Gastrocnemius medialis (tissue), 4 donors: ENCODE data around the gene GALNT13. TPM values are rescaled to one million over a fixed set of nuclear protein-coding genes. Genes with fewer than 3 reads are reported as not detected.

ENCODE experiments used
- ATAC-seq, 2 donors: fragments of 150-250 bp; one replicate each; pipeline ENCODE4 v1.9.1; 2016
- DNase-seq, 2 donors: peaks; one replicate each; pipeline ENCODE4 v3.0.0-alpha.2; 2019
- H3K27ac ChIP-seq, 4 donors: fragments of 200-600 bp; sonication (generic); 1 replicate in 1 of 4; 2 replicates in 3 of 4; pipeline ENCODE4 v1.5.1; 2016 to 2018; ENCODE audit warnings: mild to moderate bottlenecking in 2 of 4, moderate library complexity in 1 of 4
- H3K27me3 ChIP-seq, 3 donors: fragments of 200-600 bp; sonication (generic) in 2 of 3; 1 replicate in 1 of 3; 2 replicates in 2 of 3; pipeline versions ENCODE4 v1.5.1 to v1.6.0; 2016 to 2019; ENCODE audit warnings: mild to moderate bottlenecking in 1 of 3, moderate library complexity in 1 of 3
- H3K36me3 ChIP-seq, 2 donors: fragments of 200-600 bp; sonication (generic) in 1 of 2; one replicate each; pipeline ENCODE4 v1.5.1; 2017 to 2018
- H3K4me1 ChIP-seq, 2 donors: fragments of 200-600 bp; sonication (generic) in 1 of 2; one replicate each; pipeline ENCODE4 v1.5.1; 2016 to 2017; ENCODE audit warnings: mild to moderate bottlenecking in 2 of 2
- H3K4me3 ChIP-seq, 4 donors: fragments of 200-600 bp; sonication (generic) in 3 of 4; 1 replicate in 1 of 4; 2 replicates in 3 of 4; pipeline ENCODE4 v1.5.1; 2016 to 2019; ENCODE audit warnings: mild to moderate bottlenecking in 2 of 4
- H3K9me3 ChIP-seq, 3 donors: fragments of 200-600 bp; sonication (generic) in 2 of 3; 1 replicate in 1 of 3; 2 replicates in 2 of 3; pipeline ENCODE4 v1.5.1; 2016 to 2019
- CTCF ChIP-seq, 5 experiments: fragments of 450-650 bp in 3 of 5; fragments of 200-600 bp in 2 of 5; sonication (generic) in 2 of 5; IDR thresholded peaks in 4 of 5; conservative IDR thresholded peaks in 1 of 5; 1 replicate in 4 of 5; 2 replicates in 1 of 5; pipeline ENCODE4 v1.5.1; 2016 to 2019; ENCODE audit warnings: antibody characterized with exemption in 5 of 5, mild to moderate bottlenecking in 3 of 5, moderate library complexity in 3 of 5
- POLR2A ChIP-seq, 2 donors: fragments of 450-650 bp; IDR thresholded peaks; one replicate each; pipeline ENCODE4 v1.6.1; 2017; ENCODE audit warnings: antibody characterized with exemption in 2 of 2, mild to moderate bottlenecking in 2 of 2, moderate library complexity in 2 of 2
- in situ Hi-C, 4 donors: fragments of 200-750 bp; cut with MboI; loops; one replicate each; pipeline versions ENCODE4 v1.15.0 to v1.8.0; 2017; ENCODE audit warnings: low sequenced_read_pairs in 4 of 4
- intact Hi-C: fragments of 100-400 bp; cut with DNase I; formaldehyde crosslinking; loops from one replicate; pipeline ENCODE4 v1.15.1; 2023; ENCODE audit warnings: low total_unique reads
- total RNA-seq, 4 donors: library from RNA; depleted of rRNA; stranded (reverse); fragments of >200 nt; gene quantifications; one replicate each; pipeline versions ENCODE4 v1.1.0 to v1.2.3, GENCODE V29; 2016

Gene GALNT13
- total RNA-seq, 4 donors from 2014 or later: 0.10 TPM; not detected in 3

- DNase-seq (no peak), ATAC-seq (no peak)
- in situ Hi-C loops: no loop called here
- Histone ChIP-seq H3K36me3 (no peaks in the 10 kb centered on the region), H3K27me3 (no peaks in the 10 kb centered on the region), H3K4me1 (no peaks in the 10 kb centered on the region), H3K4me3 (no peak overlapping the region), H3K9me3 (no peaks in the 10 kb centered on the region), H3K27ac (no peak overlapping the region)
- intact Hi-C loops: no loop called here
- TF ChIP-seq POLR2A (IDR thresholded peaks at IDR 0.05) (no peak), CTCF (IDR thresholded peaks at IDR 0.05 in 4 of 5, conservative IDR thresholded peaks at IDR 0.05 in 1 of 5) (no peak)
Measured at GRCh38 chr2:154189953-154190352, 318.2 kb downstream of the GALNT13 start.

DNA sequence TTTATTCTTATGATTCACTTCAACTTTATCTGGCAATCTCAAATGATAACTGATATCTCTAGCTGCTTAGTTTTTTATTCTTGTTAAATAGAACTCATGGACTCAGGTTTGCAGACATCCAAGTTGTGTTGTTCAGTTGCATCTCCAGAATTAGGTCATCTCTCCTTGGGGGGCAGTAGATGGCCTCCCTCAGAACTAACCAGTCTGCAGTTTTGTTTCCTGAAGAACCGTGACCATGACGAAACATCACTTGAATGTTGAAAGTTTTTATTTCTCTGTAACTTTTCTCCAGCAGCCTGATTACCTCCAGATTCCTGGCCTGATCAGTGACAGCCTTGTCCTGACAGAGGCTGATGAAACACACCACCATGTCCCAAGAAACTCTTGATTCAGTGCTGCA lies 321.5 kb downstream of the GALNT13 start:
- no peak overlapping the region for H3K4me3 ChIP-seq
- ATAC-seq (no peak), DNase-seq (no peak)
- H3K27me3 ChIP-seq: no peaks in the 10 kb centered on the region
- no peaks in the 10 kb centered on the region for H3K36me3 ChIP-seq
- no peaks in the 10 kb centered on the region for H3K4me1 ChIP-seq
- H3K27ac ChIP-seq: no peak overlapping the region
- H3K9me3 ChIP-seq: no peaks in the 10 kb centered on the region
- intact Hi-C loops: no loop called here
- TF ChIP-seq CTCF (IDR thresholded peaks at IDR 0.05 in 4 of 5, conservative IDR thresholded peaks at IDR 0.05 in 1 of 5) (no peak), POLR2A (IDR thresholded peaks at IDR 0.05) (no peak)
- in situ Hi-C loops: no loop called here

- TF ChIP-seq POLR2A (IDR thresholded peaks at IDR 0.05): no peak
- TF ChIP-seq CTCF (IDR thresholded peaks at IDR 0.05 in 4 of 5, conservative IDR thresholded peaks at IDR 0.05 in 1 of 5): no peak
- H3K27me3 ChIP-seq: no peaks in the 10 kb centered on the region
- no peaks in the 10 kb centered on the region for H3K4me1 ChIP-seq
- DNase-seq: no peak
- intact Hi-C loops: no loop called here
- no peaks in the 10 kb centered on the region for H3K9me3 ChIP-seq
- no peaks in the 10 kb centered on the region for H3K36me3 ChIP-seq
- no peak for ATAC-seq
- in situ Hi-C loops: no loop called here
- no peak overlapping the region for H3K4me3 ChIP-seq
- H3K27ac ChIP-seq: no peak overlapping the region
Measured at GRCh38 chr2:154194909-154195643, 323.4 kb downstream of the GALNT13 start.

- DNase-seq: no peak
- no peaks in the 10 kb centered on the region for H3K9me3 ChIP-seq
- ATAC-seq: no peak
- H3K4me1 ChIP-seq: no peaks in the 10 kb centered on the region
- intact Hi-C loops (no loop called here), in situ Hi-C loops (no loop called here)
- H3K27me3 ChIP-seq: no peaks in the 10 kb centered on the region
- TF ChIP-seq CTCF (IDR thresholded peaks at IDR 0.05 in 4 of 5, conservative IDR thresholded peaks at IDR 0.05 in 1 of 5) (no peak), POLR2A (IDR thresholded peaks at IDR 0.05) (no peak)
- H3K4me3 ChIP-seq: no peak overlapping the region
- no peaks in the 10 kb centered on the region for H3K36me3 ChIP-seq
- H3K27ac ChIP-seq: no peak overlapping the region
Measured at GRCh38 chr2:154195644-154196195, 324.0 kb downstream of the GALNT13 start.
